ENCODE data around the gene PIWIL1. TPM values are rescaled to one million over a fixed set of nuclear protein-coding genes. Genes with fewer than 3 reads are reported as not detected.

PIWIL1 gene
- total and polyA plus RNA-seq, 10 donors = 0.03 to 3.5 (median 0.61) TPM; not detected in 1

- Histone ChIP-seq H3K4me3 (no peak overlapping the region), H3K27me3 (replicated peaks in 1 of 7) (peaks cover 0 to 5% (median 0%) of the 10 kb centered on the region in 7 donors), H3K36me3 (no peaks in the 10 kb centered on the region), H3K4me1 (no peaks in the 10 kb centered on the region), H3K9me3 (no peaks in the 10 kb centered on the region), H3K27ac (no peak overlapping the region)
- intact Hi-C loops (cut with DNase I; ENCODE audit: low total_unique reads) = no loop called here
- TF ChIP-seq POLR2A (IDR thresholded peaks at IDR 0.05) (no peak), POLR2AphosphoS5 (IDR thresholded peaks at IDR 0.05) (no peak), CTCF (IDR thresholded peaks at IDR 0.05 in 8 of 11, conservative IDR thresholded peaks at IDR 0.05 in 3 of 11) (no peak)
- 61 to 77% (median 65%) methylated on average over 7 of the region's 7 CpGs for WGBS, 5 donors
- no peak for DNase-seq
These were observed 16.7 kb downstream of the PIWIL1 start for GRCh38 chr12:130354407-130354806.

- Histone ChIP-seq H3K36me3 (no peaks in the 10 kb centered on the region), H3K9me3 (no peaks in the 10 kb centered on the region), H3K4me1 (no peaks in the 10 kb centered on the region), H3K27ac (no peak overlapping the region), H3K27me3 (replicated peaks in 1 of 7) (peaks cover 0 to 5% (median 0%) of the 10 kb centered on the region in 7 donors), H3K4me3 (no peak overlapping the region)
- intact Hi-C loops (cut with DNase I; ENCODE audit: low total_unique reads) = no loop called here
- 55 to 75% (median 74%) methylated on average over 8 of the region's 8 CpGs for WGBS, 5 donors
- TF ChIP-seq CTCF (IDR thresholded peaks at IDR 0.05 in 8 of 11, conservative IDR thresholded peaks at IDR 0.05 in 3 of 11) (no peak), POLR2AphosphoS5 (IDR thresholded peaks at IDR 0.05) (no peak), POLR2A (IDR thresholded peaks at IDR 0.05) (no peak)
- no peak for DNase-seq
These were observed 18.5 kb downstream of the PIWIL1 start for GRCh38 chr12:130356222-130356621.

GRCh38 chr12:130357241-130357640 lies 19.6 kb downstream of the PIWIL1 start:
- TF ChIP-seq POLR2A (IDR thresholded peaks at IDR 0.05) (no peak), POLR2AphosphoS5 (IDR thresholded peaks at IDR 0.05) (no peak), CTCF (IDR thresholded peaks at IDR 0.05 in 8 of 11, conservative IDR thresholded peaks at IDR 0.05 in 3 of 11) (no peak)
- DNase-seq = no peak
- no peak overlapping the region for H3K27ac ChIP-seq
- intact Hi-C loops (cut with DNase I; ENCODE audit: low total_unique reads) = no loop called here
- WGBS, 5 donors = 66 to 80% (median 74%) methylated on average over 8 of the region's 8 CpGs
- no peaks in the 10 kb centered on the region for H3K36me3 ChIP-seq
- H3K4me1 ChIP-seq = no peaks in the 10 kb centered on the region
- no peaks in the 10 kb centered on the region for H3K9me3 ChIP-seq
- H3K27me3 ChIP-seq (replicated peaks in 1 of 7) = peaks cover 0 to 5% (median 0%) of the 10 kb centered on the region in 7 donors
- no peak overlapping the region for H3K4me3 ChIP-seq

DNA sequence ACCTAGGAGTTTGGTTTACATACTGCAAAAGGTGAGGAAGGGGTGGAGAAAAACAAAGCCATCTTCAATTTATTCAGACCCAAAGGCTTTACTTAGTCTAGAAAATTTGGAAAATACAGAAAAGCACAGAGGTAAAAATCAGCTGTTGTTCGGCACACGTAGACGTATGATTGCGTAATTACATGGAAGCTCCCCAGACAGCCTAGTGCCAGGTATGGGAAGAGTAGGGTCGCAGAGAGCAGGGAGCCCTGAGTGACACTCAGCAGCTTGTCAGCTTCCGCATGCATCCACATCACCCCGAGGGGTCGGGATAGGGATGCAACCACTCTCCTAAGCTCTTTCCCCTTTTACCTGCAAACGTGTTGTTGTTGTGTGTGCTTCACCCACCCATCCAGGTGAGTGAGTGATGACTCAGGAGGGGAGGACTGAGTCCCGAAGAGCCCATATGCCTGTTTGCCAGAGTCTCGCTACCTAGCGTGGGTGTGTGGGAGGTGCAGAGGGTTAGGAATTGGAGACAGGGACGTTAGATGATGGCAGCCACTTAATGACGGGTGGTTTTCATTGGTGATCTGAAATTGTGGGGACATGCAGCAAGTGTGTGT lies 20.1 kb downstream of the PIWIL1 start:
- 66 to 73% (median 68%) methylated on average over 14 of the region's 14 CpGs for WGBS, 5 donors
- no peaks in the 10 kb centered on the region for H3K4me1 ChIP-seq
- peaks cover 0 to 5% (median 0%) of the 10 kb centered on the region in 7 donors for H3K27me3 ChIP-seq (replicated peaks in 1 of 7)
- H3K4me3 ChIP-seq = no peak overlapping the region
- no peak for TF ChIP-seq POLR2AphosphoS5 (IDR thresholded peaks at IDR 0.05)
- intact Hi-C loops (cut with DNase I; ENCODE audit: low total_unique reads) = no loop called here
- no peak overlapping the region for H3K27ac ChIP-seq
- no peaks in the 10 kb centered on the region for H3K9me3 ChIP-seq
- no peaks in the 10 kb centered on the region for H3K36me3 ChIP-seq
- DNase-seq = no peak

Data from spleen (tissue), 11 donors.